GM23338 (cell line): Measurements from ENCODE around the gene LIF. TPM values are rescaled to one million over a fixed set of nuclear protein-coding genes. Genes with fewer than 3 reads are reported as not detected.

Experiments used
- ATAC-seq: fragments of 200-7000 bp; cut with Tn5 transposase; 3 replicates; pipeline ENCODE4 v1.9.1; 2020
- DNase-seq: peaks from one replicate; pipeline ENCODE4 v3.0.0-alpha.2; 2015; ENCODE audit warnings: low spot score
- H2AFZ ChIP-seq: fragments of 200-600 bp; sonication (generic); 2 replicates; pipeline ENCODE4 v1.8.0; 2016; ENCODE audit warnings: antibody characterized with exemption, mild to moderate bottlenecking, moderate library complexity
- H3F3A ChIP-seq: fragments of 200-600 bp; sonication (generic); replicated peaks from 2 replicates; pipeline ENCODE4 v1.8.0; 2017; ENCODE audit warnings: antibody characterized with exemption, mixed run types, low read depth
- H3K27ac ChIP-seq: fragments of 200-600 bp; sonication (generic); 2 replicates; pipeline ENCODE4 v1.6.1; 2016; ENCODE audit warnings: low read depth
- H3K27me3 ChIP-seq: fragments of 200-600 bp; sonication (generic); 2 replicates; pipeline ENCODE4 v1.8.0; 2016; ENCODE audit warnings: mild to moderate bottlenecking, mixed run types, moderate library complexity; ENCODE audit not compliant: insufficient read depth
- H3K36me3 ChIP-seq: fragments of 200-600 bp; sonication (generic); 2 replicates; pipeline ENCODE4 v1.8.0; 2016; ENCODE audit warnings: mild to moderate bottlenecking; ENCODE audit not compliant: insufficient read depth
- H3K4me1 ChIP-seq: fragments of 200-600 bp; sonication (generic); 2 replicates; pipeline ENCODE4 v1.8.0; 2016; ENCODE audit warnings: mild to moderate bottlenecking, moderate library complexity; ENCODE audit not compliant: insufficient read depth
- H3K4me2 ChIP-seq: fragments of 200-600 bp; sonication (generic); 2 replicates; pipeline ENCODE4 v1.7.1; 2017; ENCODE audit warnings: mixed run types
- H3K4me3 ChIP-seq: fragments of 200-600 bp; sonication (generic); 2 replicates; pipeline ENCODE4 v1.6.1; 2016; ENCODE audit warnings: mixed run types
- H3K79me2 ChIP-seq: fragments of 200-600 bp; sonication (generic); replicated peaks from 2 replicates; pipeline ENCODE4 v1.8.0; 2017; ENCODE audit warnings: mild to moderate bottlenecking; ENCODE audit not compliant: insufficient read depth
- H3K9me2 ChIP-seq: fragments of 200-600 bp; sonication (generic); 2 replicates; pipeline ENCODE4 v1.8.0; 2017; ENCODE audit not compliant: insufficient read depth
- H4K20me1 ChIP-seq: fragments of 200-600 bp; sonication (generic); replicated peaks from 2 replicates; pipeline ENCODE4 v1.8.0; 2017; ENCODE audit warnings: mild to moderate bottlenecking; ENCODE audit not compliant: insufficient read depth
- H3K27ac Mint-ChIP-seq: 2 replicates; pipeline ENCODE4 v1.8.0; 2020; ENCODE audit warnings: inconsistent platforms, mild to moderate bottlenecking, moderate library complexity, mixed read lengths
- H3K27me3 Mint-ChIP-seq: 3 replicates; pipeline ENCODE4 v1.8.0; 2022; ENCODE audit warnings: low read depth, mild to moderate bottlenecking, moderate library complexity, mixed read lengths, inconsistent platforms; ENCODE audit not compliant: insufficient read depth, poor library complexity
- H3K36me3 Mint-ChIP-seq: 3 replicates; pipeline ENCODE4 v1.8.0; 2021; ENCODE audit warnings: low read depth, mild to moderate bottlenecking, inconsistent platforms, moderate library complexity, mixed read lengths
- H3K4me1 Mint-ChIP-seq: 3 replicates; pipeline ENCODE4 v1.8.0; 2020; ENCODE audit warnings: mild to moderate bottlenecking, inconsistent platforms, mixed read lengths
- H3K4me3 Mint-ChIP-seq: 3 replicates; pipeline ENCODE4 v1.8.0; 2021; ENCODE audit warnings: moderate library complexity, mild to moderate bottlenecking, inconsistent platforms, mixed read lengths
- H3K9me3 Mint-ChIP-seq: 3 replicates; pipeline ENCODE4 v1.8.0; 2020; ENCODE audit warnings: moderate library complexity, mild to moderate bottlenecking, inconsistent platforms, mixed read lengths
- CREB1 ChIP-seq: fragments of 250-450 bp; sonication (Bioruptor Pico); IDR thresholded peaks from 2 replicates; pipeline ENCODE4 v1.5.0; 2020; ENCODE audit warnings: low read depth, mild to moderate bottlenecking, moderate library complexity
- CTCF ChIP-seq, 2 experiments: fragments of 200-600 bp in 1 of 2; sonication (generic) in 1 of 2; conservative IDR thresholded peaks; 2 replicates each; pipeline versions ENCODE4 v1.5.1 to v1.6.1; 2016 to 2017; ENCODE audit warnings: antibody characterized with exemption in 2 of 2, low read depth in 2 of 2, mild to moderate bottlenecking in 2 of 2, moderate library complexity in 1 of 2
- EZH2 ChIP-seq: fragments of 200-600 bp; sonication (generic); IDR thresholded peaks from one replicate; pipeline ENCODE4 v1.8.0; 2017; ENCODE audit warnings: antibody characterized with exemption, mild to moderate bottlenecking, low read depth; ENCODE audit not compliant: unreplicated experiment
- EZH2phosphoT487 ChIP-seq: fragments of 200-600 bp; sonication (generic); IDR thresholded peaks from one replicate; pipeline ENCODE4 v1.8.1; 2018; ENCODE audit warnings: antibody characterized with exemption; ENCODE audit not compliant: unreplicated experiment
- JUNB ChIP-seq: IDR thresholded peaks from one replicate; pipeline ENCODE4 v1.6.1; 2016; ENCODE audit warnings: antibody characterized with exemption; ENCODE audit not compliant: unreplicated experiment
- POLR2AphosphoS5 ChIP-seq: IDR thresholded peaks from 2 replicates; pipeline ENCODE4 v1.6.1; 2016; ENCODE audit warnings: antibody characterized with exemption, low read depth
- STAT1 ChIP-seq: IDR thresholded peaks from one replicate; pipeline ENCODE4 v1.6.1; 2016; ENCODE audit warnings: antibody characterized with exemption; ENCODE audit not compliant: unreplicated experiment
- ZNF114 ChIP-seq: fragments of 250-450 bp; sonication (Bioruptor Pico); IDR thresholded peaks from 2 replicates; pipeline ENCODE4 v1.5.0; 2020; ENCODE audit warnings: mild to moderate bottlenecking, moderate library complexity
- ZNF331 ChIP-seq: fragments of 250-450 bp; sonication (Bioruptor Pico); IDR thresholded peaks from 2 replicates; pipeline ENCODE4 v1.5.0; 2020; ENCODE audit warnings: low read depth, mild to moderate bottlenecking, moderate library complexity
- polyA plus RNA-seq: library from polyadenylated mRNA; unstranded; fragments of >200 nt; fragmentation: Nextera tagmentation; extraction: Ambion mirVana; gene quantifications from 2 replicates; pipeline ENCODE4 v1.2.1, GENCODE V29; 2016
- total RNA-seq: library from RNA; depleted of rRNA; stranded (reverse); fragments of >200 nt; shearing (Covaris generic); gene quantifications from 2 replicates; pipeline ENCODE4 v1.2.3, GENCODE V29; 2014
- TF ChIP-seq, protein P1 (sequence below): IDR thresholded peaks from one replicate; pipeline ENCODE4 v1.6.1; 2018; ENCODE audit warnings: antibody characterized with exemption; ENCODE audit not compliant: unreplicated experiment
- TF ChIP-seq, protein P2 (sequence below): fragments of 250-450 bp; sonication (Bioruptor Pico); IDR thresholded peaks from 2 replicates; pipeline ENCODE4 v1.5.0; 2020; ENCODE audit warnings: mild to moderate bottlenecking, moderate library complexity

LIF gene
- total and polyA plus RNA-seq, 2 experiments from 2014 or later: 1.8 to 3.6 TPM

GRCh38 chr22:30236875-30237274 lies 9.7 kb downstream of the LIF start:
- Histone ChIP-seq H2AFZ (no peak overlapping the region), H4K20me1 (no peaks in the 10 kb centered on the region), H3K4me1 (peaks cover 32% of the 10 kb centered on the region), H3K27ac (no peak overlapping the region), H3K79me2 (no peaks in the 10 kb centered on the region), H3K27me3 (no peaks in the 10 kb centered on the region), H3F3A (no peaks in the 10 kb centered on the region), H3K4me3 (no peak overlapping the region), H3K36me3 (no peaks in the 10 kb centered on the region), H3K4me2 (no peak overlapping the region), H3K9me2 (no peaks in the 10 kb centered on the region)
- Mint-ChIP-seq H3K9me3 (no peaks in the 10 kb centered on the region; the same call in 2 of the 3 replicates), H3K4me3 (no peak overlapping the region), H3K36me3 (no peaks in the 10 kb centered on the region; the same call in 2 of the 3 replicates), H3K27ac (no peak overlapping the region), H3K4me1 (peaks cover 42% of the 10 kb centered on the region), H3K27me3 (peaks cover 8% of the 10 kb centered on the region)
- ATAC-seq (no peak), DNase-seq (no peak)
- TF ChIP-seq STAT1 (no peak), ZNF331 (CRISPR knock-in tag) (no peak), CTCF (conservative IDR thresholded peaks at IDR 0.05; ENCODE audit: low read depth in 2 of 2) (no peak), CREB1 (no peak), ZNF114 (CRISPR knock-in tag) (no peak), POLR2AphosphoS5 (no peak), EZH2 (no peak), EZH2phosphoT487 (no peak), JUNB (no peak)
- TF ChIP-seq, protein P1, sequence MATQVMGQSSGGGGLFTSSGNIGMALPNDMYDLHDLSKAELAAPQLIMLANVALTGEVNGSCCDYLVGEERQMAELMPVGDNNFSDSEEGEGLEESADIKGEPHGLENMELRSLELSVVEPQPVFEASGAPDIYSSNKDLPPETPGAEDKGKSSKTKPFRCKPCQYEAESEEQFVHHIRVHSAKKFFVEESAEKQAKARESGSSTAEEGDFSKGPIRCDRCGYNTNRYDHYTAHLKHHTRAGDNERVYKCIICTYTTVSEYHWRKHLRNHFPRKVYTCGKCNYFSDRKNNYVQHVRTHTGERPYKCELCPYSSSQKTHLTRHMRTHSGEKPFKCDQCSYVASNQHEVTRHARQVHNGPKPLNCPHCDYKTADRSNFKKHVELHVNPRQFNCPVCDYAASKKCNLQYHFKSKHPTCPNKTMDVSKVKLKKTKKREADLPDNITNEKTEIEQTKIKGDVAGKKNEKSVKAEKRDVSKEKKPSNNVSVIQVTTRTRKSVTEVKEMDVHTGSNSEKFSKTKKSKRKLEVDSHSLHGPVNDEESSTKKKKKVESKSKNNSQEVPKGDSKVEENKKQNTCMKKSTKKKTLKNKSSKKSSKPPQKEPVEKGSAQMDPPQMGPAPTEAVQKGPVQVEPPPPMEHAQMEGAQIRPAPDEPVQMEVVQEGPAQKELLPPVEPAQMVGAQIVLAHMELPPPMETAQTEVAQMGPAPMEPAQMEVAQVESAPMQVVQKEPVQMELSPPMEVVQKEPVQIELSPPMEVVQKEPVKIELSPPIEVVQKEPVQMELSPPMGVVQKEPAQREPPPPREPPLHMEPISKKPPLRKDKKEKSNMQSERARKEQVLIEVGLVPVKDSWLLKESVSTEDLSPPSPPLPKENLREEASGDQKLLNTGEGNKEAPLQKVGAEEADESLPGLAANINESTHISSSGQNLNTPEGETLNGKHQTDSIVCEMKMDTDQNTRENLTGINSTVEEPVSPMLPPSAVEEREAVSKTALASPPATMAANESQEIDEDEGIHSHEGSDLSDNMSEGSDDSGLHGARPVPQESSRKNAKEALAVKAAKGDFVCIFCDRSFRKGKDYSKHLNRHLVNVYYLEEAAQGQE: no peak
- TF ChIP-seq, protein P2, sequence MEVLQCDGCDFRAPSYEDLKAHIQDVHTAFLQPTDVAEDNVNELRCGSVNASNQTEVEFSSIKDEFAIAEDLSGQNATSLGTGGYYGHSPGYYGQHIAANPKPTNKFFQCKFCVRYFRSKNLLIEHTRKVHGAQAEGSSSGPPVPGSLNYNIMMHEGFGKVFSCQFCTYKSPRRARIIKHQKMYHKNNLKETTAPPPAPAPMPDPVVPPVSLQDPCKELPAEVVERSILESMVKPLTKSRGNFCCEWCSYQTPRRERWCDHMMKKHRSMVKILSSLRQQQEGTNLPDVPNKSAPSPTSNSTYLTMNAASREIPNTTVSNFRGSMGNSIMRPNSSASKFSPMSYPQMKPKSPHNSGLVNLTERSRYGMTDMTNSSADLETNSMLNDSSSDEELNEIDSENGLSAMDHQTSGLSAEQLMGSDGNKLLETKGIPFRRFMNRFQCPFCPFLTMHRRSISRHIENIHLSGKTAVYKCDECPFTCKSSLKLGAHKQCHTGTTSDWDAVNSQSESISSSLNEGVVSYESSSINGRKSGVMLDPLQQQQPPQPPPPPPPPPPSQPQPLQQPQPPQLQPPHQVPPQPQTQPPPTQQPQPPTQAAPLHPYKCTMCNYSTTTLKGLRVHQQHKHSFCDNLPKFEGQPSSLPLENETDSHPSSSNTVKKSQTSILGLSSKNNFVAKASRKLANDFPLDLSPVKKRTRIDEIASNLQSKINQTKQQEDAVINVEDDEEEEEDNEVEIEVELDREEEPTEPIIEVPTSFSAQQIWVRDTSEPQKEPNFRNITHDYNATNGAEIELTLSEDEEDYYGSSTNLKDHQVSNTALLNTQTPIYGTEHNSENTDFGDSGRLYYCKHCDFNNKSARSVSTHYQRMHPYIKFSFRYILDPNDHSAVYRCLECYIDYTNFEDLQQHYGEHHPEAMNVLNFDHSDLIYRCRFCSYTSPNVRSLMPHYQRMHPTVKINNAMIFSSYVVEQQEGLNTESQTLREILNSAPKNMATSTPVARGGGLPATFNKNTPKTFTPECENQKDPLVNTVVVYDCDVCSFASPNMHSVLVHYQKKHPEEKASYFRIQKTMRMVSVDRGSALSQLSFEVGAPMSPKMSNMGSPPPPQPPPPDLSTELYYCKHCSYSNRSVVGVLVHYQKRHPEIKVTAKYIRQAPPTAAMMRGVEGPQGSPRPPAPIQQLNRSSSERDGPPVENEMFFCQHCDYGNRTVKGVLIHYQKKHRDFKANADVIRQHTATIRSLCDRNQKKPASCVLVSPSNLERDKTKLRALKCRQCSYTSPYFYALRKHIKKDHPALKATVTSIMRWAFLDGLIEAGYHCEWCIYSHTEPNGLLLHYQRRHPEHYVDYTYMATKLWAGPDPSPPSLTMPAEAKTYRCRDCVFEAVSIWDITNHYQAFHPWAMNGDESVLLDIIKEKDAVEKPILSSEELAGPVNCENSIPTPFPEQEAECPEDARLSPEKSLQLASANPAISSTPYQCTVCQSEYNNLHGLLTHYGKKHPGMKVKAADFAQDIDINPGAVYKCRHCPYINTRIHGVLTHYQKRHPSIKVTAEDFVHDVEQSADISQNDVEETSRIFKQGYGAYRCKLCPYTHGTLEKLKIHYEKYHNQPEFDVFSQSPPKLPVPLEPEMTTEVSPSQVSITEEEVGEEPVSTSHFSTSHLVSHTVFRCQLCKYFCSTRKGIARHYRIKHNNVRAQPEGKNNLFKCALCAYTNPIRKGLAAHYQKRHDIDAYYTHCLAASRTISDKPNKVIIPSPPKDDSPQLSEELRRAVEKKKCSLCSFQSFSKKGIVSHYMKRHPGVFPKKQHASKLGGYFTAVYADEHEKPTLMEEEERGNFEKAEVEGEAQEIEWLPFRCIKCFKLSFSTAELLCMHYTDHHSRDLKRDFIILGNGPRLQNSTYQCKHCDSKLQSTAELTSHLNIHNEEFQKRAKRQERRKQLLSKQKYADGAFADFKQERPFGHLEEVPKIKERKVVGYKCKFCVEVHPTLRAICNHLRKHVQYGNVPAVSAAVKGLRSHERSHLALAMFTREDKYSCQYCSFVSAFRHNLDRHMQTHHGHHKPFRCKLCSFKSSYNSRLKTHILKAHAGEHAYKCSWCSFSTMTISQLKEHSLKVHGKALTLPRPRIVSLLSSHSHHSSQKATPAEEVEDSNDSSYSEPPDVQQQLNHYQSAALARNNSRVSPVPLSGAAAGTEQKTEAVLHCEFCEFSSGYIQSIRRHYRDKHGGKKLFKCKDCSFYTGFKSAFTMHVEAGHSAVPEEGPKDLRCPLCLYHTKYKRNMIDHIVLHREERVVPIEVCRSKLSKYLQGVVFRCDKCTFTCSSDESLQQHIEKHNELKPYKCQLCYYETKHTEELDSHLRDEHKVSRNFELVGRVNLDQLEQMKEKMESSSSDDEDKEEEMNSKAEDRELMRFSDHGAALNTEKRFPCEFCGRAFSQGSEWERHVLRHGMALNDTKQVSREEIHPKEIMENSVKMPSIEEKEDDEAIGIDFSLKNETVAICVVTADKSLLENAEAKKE (CRISPR knock-in tag): no peak
